HG03342 (cell line): ENCODE data around the gene JKAMP.

Source experiments
- ATAC-seq: cut with Tn5 transposase; IDR thresholded peaks from one replicate; pipeline ENCODE4 v1.9.1; 2021; ENCODE audit warnings: mild to moderate bottlenecking, moderate library complexity; ENCODE audit not compliant: unreplicated experiment

Gene JKAMP

DNA sequence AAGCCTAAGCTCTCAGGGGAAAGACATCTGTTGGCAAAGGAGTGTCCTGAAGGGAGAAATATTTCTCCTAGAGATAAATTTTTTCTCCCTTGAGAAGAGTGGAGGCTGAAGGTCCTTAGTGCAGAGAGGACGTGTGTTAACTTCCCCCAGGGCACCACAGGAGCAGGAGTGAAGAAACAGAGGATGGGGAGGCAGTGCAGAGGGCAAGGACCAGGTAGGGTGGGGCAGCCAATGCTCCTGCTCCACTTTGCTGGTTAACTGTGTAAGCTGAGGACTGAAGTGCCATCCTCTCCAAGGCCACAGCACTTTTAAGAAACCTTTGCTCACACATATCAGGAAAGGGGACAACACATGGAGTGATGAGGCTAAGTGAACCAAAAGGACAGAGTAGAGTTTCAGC lies 4.2 kb upstream of the JKAMP start:
- no peak for ATAC-seq

DNA sequence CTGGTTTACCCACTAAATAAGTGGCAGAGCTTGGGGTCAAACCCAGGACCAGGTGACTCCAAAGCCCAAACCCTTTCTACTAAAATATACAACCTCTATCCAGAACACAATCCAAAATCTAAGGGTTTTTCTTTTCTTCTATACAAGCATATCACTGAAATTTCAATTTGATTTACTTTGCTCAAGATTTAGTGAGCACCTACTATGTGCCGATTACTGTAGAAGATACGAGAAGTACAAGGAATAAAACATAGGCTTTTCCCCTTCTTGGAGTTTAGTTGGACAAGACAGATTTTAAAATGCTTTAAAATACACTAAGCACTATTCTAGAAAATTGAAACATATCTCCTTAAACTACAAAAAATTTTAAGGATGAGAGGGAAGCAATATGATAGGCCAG lies 2.9 kb upstream of the JKAMP start:
- no peak for ATAC-seq

DNA sequence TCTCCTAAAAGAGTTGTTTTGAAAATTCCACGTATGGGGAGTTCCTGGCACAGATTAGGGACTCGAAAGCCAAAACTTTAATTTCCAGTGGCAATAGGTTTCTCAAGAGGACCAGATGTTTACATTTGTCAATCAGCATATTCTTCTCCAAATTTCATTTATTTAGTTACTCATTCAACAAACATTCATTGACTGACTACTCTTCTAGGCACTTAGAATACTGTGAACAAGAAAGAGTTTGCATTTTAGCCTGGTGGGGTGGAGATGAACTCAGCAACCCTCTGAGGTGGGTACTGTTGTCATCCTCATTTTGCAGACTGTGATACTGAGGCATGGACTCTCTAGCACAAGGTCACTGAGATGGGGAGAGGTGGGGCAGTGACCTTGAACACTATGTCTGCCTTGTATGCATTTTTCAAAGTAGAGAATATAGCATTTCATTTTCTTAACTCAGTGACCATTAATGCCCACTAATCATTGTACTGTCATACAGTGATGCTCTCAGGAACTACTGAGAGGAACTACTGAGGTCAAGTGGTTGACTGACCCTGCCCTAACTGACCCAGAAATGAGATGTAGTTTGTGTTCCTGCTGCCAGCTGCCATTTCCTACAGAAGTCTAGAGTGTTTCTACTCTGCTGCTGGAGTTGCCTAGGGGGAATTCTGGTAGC lies 2.3 kb upstream of the JKAMP start:
- ATAC-seq, result no peak

DNA sequence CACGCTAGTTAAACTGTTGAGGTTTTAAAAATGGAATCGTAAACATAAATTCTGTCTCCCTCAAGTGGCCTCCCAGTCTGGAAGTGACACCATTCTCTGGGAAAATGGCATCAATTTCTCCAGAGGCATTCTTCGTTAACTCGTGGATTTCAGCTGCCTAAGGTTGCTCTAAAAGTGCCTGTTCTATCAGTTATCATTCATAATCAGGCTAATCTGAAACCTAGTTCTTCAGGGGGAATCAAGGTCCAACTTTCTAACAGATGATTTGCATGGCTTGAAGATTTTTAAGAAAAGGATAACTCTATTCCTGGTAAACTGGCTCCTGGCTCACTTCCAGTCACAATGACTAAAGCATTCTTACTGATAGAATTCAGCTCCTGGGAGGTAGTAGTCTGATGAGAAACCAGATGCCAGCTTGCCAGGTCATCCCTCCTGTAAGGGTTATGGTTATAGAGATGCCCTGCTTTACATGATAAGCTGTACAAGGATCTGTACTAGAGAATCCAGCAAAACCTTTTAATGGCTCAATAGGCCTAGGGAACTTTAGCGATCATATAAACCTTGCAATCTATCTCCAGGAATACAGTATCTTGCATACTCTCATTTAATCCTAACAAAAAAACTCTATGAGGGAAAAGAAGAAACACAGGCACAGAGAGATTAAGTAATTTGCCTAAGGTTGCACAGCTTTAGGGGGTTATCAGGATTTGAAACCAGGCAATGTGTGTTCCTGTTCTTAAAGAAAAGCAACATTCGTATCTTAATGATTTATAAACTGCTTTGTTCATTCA lies 1.6 kb upstream of the JKAMP start:
- no peak for ATAC-seq

GRCh38 chr14:59483363-59483762 lies 954 bp upstream of the JKAMP start:
- no peak for ATAC-seq

DNA sequence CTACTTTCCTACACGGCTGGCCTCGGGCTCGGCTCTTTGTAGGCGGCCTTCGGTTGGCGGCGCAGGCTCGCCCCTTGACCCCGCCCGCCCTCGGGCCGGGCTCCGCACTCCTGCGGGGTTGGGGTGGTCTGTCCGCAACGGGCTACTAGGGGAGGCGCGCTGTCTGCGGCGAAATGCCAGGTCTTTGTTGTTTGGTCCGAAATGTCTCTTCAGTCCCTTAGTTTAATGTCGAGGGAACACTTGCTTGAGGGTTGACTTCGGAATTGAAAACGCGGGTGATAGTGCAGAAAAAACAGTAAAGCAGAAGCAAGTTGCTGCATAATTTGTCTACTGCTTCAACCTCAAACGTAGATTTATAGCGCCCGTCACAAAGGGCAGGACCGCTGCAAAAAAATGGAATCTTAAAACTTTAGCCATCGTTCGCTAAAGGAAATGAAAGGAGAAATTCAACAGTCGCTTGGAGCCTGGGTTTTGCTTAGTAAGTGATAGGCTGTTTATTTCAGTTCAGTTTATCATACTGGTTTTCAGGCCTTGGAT lies 390 bp downstream of the JKAMP start:
- peak; percentile 46 for ATAC-seq

- no peak for ATAC-seq
Measured at GRCh38 chr14:59490756-59491155, 6.4 kb downstream of the JKAMP start.

GRCh38 chr14:59492384-59492783 lies 8.1 kb downstream of the JKAMP start:
- ATAC-seq, result no peak

DNA sequence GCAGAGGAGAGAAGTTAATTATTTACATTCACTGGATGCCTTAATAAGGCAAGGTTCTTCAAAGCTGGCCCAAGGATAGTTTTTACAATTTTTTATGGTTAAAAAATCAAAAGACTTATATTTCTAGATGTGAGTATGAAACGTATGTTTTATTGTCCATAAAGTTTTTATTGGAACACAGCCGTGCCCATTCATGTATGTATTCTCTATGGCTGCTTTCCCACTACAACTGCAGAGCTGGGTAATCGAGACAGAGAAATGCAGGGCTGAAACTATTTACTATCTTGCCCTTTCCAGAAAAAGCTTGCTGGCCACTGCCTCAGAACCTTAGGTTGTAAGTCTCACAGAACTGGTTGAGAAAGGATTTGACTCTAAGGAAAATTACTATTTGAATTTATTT lies 16.4 kb downstream of the JKAMP start:
- no peak for ATAC-seq

DNA sequence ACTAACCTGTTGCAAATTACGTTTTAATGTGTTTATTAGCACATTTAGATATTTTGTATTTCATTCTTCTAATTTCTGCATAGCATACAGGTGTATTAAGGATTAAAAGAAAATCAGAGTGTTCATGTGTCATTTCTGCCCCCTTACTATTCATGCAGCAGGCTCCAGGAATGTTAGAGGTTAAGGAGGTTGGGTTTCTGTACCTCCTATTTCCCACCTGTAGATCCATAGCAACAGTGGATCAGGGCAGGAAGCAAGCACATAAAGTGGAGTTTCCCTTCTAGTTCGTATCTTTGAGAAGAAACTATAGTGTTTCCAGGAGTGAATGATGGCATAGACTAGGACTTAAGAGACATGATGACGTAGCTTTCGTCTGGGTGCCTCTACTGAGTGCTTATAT lies 18.9 kb downstream of the JKAMP start:
- no peak for ATAC-seq

DNA sequence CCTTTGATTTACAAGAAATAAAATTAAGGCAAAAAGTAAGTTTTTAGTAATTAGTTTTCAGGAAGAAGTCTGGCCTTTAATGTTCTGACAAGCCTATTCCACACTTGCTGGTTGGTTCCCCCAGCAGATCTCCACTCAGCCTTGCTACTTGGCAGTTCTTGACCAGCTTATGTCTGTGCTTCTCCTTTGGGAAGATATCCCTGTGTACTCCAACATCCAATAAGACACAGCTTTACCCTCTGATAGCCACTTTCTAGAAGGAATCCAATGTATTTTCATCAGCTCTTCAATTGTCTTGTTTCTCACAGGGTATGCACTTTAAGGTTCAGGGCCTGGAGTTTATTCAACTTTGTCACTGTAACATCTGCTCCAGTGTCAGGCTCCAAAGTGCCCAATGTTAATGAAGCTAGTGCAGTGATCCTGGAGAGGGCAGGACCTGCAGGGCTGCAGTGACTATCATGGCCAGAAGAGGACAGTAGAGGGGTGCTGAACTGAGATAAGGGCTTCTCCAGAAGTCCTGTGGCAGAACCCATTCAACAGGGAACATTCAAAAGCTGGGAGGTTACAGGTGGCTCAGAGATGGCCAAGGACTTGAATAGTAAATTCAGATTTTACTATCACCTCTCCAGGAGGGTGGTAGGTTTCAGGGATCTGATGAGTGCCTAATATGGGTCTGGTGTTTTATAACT lies 22.9 kb downstream of the JKAMP start:
- ATAC-seq, result peak; percentile 86

GRCh38 chr14:59507752-59508103 lies 23.4 kb downstream of the JKAMP start:
- ATAC-seq, result no peak

DNA sequence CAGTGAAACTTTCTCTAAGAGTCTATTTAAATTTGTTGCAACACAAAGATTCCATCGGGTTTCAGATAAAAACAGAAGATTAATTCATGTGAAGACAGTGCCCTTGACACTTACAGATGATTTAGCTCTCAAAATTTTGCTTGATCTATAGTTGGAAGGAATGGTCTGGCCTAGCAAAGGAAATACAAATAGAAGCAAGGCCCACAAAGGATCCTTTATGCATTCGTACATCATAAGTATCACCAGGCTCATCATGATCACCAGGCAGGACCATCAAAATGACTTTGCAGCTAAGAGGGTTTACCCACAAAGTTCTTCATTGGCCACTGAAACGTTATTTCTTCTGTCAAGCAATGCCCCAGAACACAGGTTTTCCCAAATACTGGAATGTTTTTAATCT lies 24.8 kb downstream of the JKAMP start:
- no peak for ATAC-seq

DNA sequence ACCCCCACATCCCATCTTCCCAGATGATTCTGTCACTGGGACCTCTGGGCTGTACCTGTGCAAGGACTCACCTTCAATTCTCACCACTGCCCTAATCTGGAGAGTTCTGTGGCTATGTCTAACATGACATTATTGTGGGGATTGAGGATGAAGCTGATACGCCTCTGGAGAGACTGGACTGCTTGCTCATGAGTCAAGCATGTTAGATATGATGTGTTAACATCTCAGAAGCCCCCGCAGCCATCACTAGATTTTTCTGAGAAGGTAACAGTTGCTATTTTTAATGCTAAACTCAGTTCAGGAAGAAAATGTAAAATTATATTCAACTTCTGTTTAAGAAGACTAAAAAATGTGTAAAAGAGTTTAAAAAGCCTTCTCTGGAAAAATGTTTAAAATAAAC lies 25.7 kb downstream of the JKAMP start:
- ATAC-seq, result no peak

DNA sequence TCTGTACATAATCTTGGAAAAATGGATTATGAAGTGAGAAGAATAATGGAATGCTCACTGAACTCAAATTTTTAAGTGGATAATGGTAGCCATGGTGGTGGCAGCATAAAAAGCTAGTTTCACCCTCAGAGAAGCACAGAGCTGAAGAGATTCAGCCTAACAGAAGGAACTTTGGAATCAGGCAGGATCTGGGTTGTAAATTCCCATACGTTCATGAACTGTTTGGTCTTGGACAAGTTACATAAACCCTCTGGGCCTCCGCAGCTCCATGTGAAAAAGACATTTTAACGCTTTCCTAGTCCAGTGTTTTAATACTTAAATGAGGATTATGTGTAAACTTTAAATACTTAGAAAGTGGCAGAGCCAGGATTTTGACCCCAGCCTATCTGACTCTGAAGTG lies 26.6 kb downstream of the JKAMP start:
- no peak for ATAC-seq

DNA sequence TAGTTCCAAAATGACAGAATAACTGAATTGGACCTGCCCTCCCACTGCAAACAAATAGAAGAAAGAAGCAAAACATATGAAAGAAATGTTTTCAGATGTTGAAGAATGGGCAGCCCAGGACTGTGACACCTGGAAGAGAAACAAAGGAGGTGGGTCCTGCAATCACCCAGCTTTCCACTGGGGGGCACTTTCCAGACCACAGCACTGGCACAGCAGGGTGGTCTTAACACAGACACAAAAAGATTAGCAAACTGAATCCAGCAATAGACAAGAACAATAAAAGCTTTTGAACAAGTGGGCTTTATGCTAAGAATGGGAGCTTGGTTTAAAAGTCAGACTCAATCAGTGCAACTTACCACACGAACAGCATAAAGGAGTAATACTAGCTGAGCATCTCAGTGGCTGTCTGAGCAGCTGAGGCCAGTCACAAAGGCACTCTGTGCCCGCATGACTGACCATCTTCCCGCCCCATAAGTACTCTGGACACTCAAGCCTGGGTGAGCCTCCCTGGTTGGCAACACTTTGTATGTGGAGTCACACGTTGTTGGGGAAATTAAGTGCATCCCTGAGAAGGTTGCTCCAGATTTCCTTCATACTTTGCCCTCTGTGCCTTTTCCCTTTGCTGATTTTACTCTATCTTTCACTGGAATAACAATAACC lies 27.7 kb downstream of the JKAMP start:
- ATAC-seq, result no peak

DNA sequence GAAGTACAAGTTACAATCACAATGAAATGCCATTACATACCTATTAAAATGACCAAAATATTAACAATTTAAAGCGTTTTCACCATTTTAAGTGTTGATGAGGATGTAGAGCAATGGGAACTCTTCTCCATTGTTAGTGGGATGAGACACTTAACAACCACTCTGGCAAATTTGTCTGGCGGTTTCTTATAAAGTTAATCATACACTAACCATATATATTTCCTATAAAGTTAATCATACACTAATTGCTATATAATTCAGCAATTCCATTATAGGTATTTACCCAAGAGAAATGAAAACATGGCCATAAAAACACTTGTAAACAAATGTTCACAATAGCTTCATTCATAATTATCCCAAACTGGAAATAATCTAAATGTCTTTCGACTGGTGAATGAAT lies 35.9 kb downstream of the JKAMP start:
- no peak for ATAC-seq

DNA sequence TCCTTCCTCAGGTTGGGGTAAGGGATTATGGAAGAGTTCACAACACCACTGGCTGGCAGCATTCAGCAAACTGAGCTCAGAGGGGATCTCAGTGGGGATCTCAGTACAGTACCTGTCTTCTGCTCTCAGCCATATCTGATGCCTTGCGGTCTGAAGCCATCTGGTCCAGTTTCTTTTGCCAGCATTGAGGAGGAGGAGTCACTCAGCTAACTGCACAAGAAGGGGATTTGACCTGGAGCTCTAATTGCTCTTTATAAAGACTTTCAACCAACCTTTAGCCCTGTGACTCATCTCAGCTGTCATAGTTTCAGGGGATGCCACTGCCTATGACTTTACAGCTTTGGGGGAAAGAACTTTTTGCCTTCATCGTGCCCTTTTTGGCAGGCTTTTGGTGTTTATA lies 44.9 kb downstream of the JKAMP start:
- no peak for ATAC-seq

GRCh38 chr14:59530349-59530748 lies 46.0 kb downstream of the JKAMP start:
- ATAC-seq, result no peak

GRCh38 chr14:59532419-59532818 lies 48.1 kb downstream of the JKAMP start:
- ATAC-seq, result no peak

GRCh38 chr14:59534361-59534987 lies 50.2 kb downstream of the JKAMP start:
- ATAC-seq, result no peak
